SKM-1 (cell line): ENCODE data around the gene TMEM151A.
"Not testable (repeated sequence)": the region's sequence is repeated elsewhere in the genome, so short reads cannot be mapped to it uniquely, and the experiment has no call there.

Source experiments
- DNase-seq: peaks from one replicate; lab custom pipeline; 2025; ENCODE audit not compliant: unreplicated experiment; lab: John Stamatoyannopoulos, UW

TMEM151A gene

GRCh38 chr11:66297610-66298009 lies 5.9 kb downstream of the TMEM151A start:
- no peak for DNase-seq

- DNase-seq, result no peak
These were observed 7.5 kb downstream of the TMEM151A start for GRCh38 chr11:66299186-66299585.

- no peak for DNase-seq
These were observed 11.0 kb downstream of the TMEM151A start for GRCh38 chr11:66302656-66303055.

GRCh38 chr11:66309475-66309874 lies 17.8 kb downstream of the TMEM151A start:
- no peak for DNase-seq

GRCh38 chr11:66310324-66310723 lies 18.6 kb downstream of the TMEM151A start:
- DNase-seq, result no peak

- not testable (repeated sequence) for DNase-seq
These were observed 19.2 kb downstream of the TMEM151A start for GRCh38 chr11:66310803-66311440.

GRCh38 chr11:66311470-66311964 lies 19.8 kb downstream of the TMEM151A start:
- no peak for DNase-seq

- DNase-seq, result peak; percentile 54
These were observed 20.4 kb downstream of the TMEM151A start for GRCh38 chr11:66311965-66312548.

- peak; percentile 88 for DNase-seq
These were observed 21.0 kb downstream of the TMEM151A start for GRCh38 chr11:66312549-66313320.

GRCh38 chr11:66313321-66314185 lies 21.9 kb downstream of the TMEM151A start:
- no peak for DNase-seq

- DNase-seq, result no peak
These were observed 22.4 kb downstream of the TMEM151A start for GRCh38 chr11:66314186-66314501.

- DNase-seq, result no peak
These were observed 23.1 kb downstream of the TMEM151A start for GRCh38 chr11:66314561-66315497.

GRCh38 chr11:66315498-66315885 lies 23.8 kb downstream of the TMEM151A start:
- DNase-seq, result no peak

- DNase-seq, result no peak
These were observed 24.5 kb downstream of the TMEM151A start for GRCh38 chr11:66315921-66316811.

GRCh38 chr11:66316849-66317251 lies 25.2 kb downstream of the TMEM151A start, which contains the start of gene CD248:
Gene CD248 (minus strand): TSS chr11:66317044. CDS start chr11:66317027, 17 bp downstream.
- no peak for DNase-seq

GRCh38 chr11:66317322-66317722 lies 25.6 kb downstream of the TMEM151A start:
- no peak for DNase-seq

- peak; percentile 96 for DNase-seq
These were observed 26.3 kb downstream of the TMEM151A start for GRCh38 chr11:66317723-66318599.

GRCh38 chr11:66318600-66318970 lies 26.9 kb downstream of the TMEM151A start:
- DNase-seq, result no peak
